Mesothelial cell of epicardium (in vitro differentiated cells): ENCODE measurements around the gene MAGI1. TPM values are rescaled to one million over a fixed set of nuclear protein-coding genes. Genes with fewer than 3 reads are reported as not detected.

ENCODE experiments used
- DNase-seq, 2 experiments: peaks; one replicate each; pipeline ENCODE4 v3.0.0; 2021; ENCODE audit warnings: low spot score in 2 of 2; ENCODE audit not compliant: unreplicated experiment in 2 of 2
- H3K27ac Mint-ChIP-seq: 2 replicates; pipeline ENCODE4 v1.8.0; 2021; ENCODE audit warnings: mixed read lengths
- H3K27me3 Mint-ChIP-seq: 2 replicates; pipeline ENCODE4 v1.8.0; 2021; ENCODE audit warnings: low read depth, mixed read lengths
- H3K36me3 Mint-ChIP-seq: 2 replicates; pipeline ENCODE4 v1.8.0; 2021; ENCODE audit warnings: mixed read lengths
- H3K4me1 Mint-ChIP-seq: 2 replicates; pipeline ENCODE4 v1.8.0; 2021; ENCODE audit warnings: mixed read lengths
- H3K4me3 Mint-ChIP-seq: 2 replicates; pipeline ENCODE4 v1.8.0; 2021; ENCODE audit warnings: mild to moderate bottlenecking, moderate library complexity, mixed read lengths
- H3K9me3 Mint-ChIP-seq: 2 replicates; pipeline ENCODE4 v1.8.0; 2021; ENCODE audit warnings: mixed read lengths
- total RNA-seq: library from RNA; stranded (reverse); gene quantifications from 3 replicates; pipeline ENCODE4 v1.2.1, GENCODE V29; 2021
- TF ChIP-seq, protein P1 (sequence below): fragments of 200-600 bp; sonication (generic); IDR thresholded peaks from one replicate; pipeline ENCODE4 v1.5.0; 2021; ENCODE audit warnings: antibody characterized with exemption; ENCODE audit not compliant: unreplicated experiment

Gene MAGI1
- total RNA-seq, 1 donor from 2014 or later: 65.6 TPM

DNA sequence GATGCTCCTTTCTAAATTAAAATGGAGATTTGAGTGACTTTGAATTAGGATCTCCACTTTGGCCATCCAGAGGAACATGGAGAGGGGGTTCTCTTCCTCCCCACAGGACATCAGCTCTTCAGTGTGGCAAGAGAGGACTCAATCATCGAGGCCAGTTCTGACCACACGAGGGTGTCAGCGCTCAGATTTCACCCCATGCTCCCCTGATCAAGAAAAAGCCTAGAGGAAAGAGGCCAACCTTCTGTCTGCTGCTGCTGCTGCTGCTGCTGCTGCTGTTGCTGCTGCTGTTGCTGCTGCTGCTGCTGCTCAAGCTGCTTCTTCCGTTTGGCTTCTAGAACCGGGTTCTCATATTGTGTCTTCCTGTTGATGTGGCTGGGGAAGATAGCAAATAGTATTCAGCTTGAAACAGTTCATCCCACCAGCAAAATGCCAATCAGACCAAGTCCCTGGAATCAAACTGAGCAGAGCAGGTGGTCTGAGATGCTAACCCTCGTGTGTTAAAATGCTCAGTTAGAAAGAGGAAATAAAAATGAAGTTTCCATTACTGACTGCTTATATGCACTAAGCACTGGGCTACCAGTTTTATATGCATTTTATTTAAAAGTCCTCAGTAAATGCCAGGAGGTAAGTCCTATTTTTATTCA lies 599.0 kb downstream of the MAGI1 start:
- peaks cover 14% of the 10 kb centered on the region for H3K36me3 Mint-ChIP-seq
- H3K4me3 Mint-ChIP-seq: no peak overlapping the region
- H3K9me3 Mint-ChIP-seq: no peaks in the 10 kb centered on the region
- no peaks in the 10 kb centered on the region for H3K27me3 Mint-ChIP-seq
- TF ChIP-seq, protein P1, sequence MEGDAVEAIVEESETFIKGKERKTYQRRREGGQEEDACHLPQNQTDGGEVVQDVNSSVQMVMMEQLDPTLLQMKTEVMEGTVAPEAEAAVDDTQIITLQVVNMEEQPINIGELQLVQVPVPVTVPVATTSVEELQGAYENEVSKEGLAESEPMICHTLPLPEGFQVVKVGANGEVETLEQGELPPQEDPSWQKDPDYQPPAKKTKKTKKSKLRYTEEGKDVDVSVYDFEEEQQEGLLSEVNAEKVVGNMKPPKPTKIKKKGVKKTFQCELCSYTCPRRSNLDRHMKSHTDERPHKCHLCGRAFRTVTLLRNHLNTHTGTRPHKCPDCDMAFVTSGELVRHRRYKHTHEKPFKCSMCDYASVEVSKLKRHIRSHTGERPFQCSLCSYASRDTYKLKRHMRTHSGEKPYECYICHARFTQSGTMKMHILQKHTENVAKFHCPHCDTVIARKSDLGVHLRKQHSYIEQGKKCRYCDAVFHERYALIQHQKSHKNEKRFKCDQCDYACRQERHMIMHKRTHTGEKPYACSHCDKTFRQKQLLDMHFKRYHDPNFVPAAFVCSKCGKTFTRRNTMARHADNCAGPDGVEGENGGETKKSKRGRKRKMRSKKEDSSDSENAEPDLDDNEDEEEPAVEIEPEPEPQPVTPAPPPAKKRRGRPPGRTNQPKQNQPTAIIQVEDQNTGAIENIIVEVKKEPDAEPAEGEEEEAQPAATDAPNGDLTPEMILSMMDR: no peak
- peaks cover 10% of the 10 kb centered on the region for H3K4me1 Mint-ChIP-seq
- no peak overlapping the region for H3K27ac Mint-ChIP-seq
- DNase-seq: peak in 1 of 2 experiments; percentile 39

DNA sequence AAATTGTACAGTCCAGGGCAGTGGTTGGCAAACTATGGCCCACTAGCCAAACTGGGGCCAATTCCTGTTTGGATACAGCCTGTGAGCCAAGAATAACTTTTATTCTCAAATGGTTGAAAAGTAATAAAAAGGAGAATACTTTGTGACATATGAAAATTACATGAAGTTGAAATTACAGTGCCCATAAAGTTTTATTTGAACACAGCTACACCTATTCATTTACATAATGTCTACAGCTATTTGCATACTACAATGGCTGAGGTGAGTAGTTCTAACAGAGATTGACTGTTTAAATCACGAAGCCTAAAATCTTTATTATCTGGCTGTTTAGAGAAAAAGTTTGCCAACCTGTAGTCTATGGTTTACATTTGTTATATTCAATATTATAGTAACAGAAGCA lies 600.1 kb downstream of the MAGI1 start:
- DNase-seq: no peak
- Mint-ChIP-seq H3K4me3 (no peak overlapping the region), H3K36me3 (peaks cover 14% of the 10 kb centered on the region), H3K27me3 (no peaks in the 10 kb centered on the region), H3K4me1 (peaks cover 4% of the 10 kb centered on the region), H3K27ac (no peak overlapping the region), H3K9me3 (no peaks in the 10 kb centered on the region)
- TF ChIP-seq, protein P1: no peak

DNA sequence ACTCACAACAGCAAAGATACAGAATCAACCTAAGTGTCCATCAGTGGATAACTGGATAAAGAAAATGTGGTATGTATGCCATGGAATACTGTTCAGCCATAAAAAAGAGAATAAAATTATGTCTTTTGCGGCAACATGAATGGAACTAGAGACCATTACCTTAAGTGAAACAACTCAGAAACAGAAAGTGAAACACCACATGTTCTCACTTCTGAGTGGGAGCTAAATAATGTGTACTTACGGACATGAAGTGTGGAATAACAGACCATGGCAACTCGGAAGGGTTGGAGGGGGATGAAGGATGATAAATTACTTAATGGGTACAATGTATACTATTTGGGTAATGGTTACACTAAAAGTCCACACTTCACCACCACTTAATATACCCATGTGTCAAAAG lies 600.6 kb downstream of the MAGI1 start:
- Mint-ChIP-seq H3K9me3 (no peaks in the 10 kb centered on the region), H3K4me3 (no peak overlapping the region), H3K27me3 (no peaks in the 10 kb centered on the region), H3K27ac (no peak overlapping the region), H3K4me1 (peaks cover 4% of the 10 kb centered on the region), H3K36me3 (peaks cover 14% of the 10 kb centered on the region)
- DNase-seq: no peak
- TF ChIP-seq, protein P1: no peak

DNA sequence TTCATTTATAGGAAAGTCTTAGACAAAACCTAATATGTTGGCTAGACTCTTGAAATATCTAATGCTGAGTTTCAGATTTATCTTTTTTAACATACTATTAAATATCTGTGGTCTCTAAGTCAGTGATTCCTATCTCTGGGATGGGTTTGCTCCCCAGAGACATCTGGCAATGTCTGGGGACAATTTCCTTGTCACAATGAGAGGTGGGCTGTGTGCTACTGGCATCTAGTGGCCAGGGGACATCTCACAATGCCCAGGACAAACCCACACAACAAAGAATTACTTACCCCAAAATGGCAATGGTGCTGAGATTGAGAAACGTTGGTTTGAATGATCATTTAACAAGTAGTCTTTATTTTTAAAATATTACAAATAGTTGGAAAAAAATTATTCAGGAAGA lies 602.1 kb downstream of the MAGI1 start:
- H3K27me3 Mint-ChIP-seq: no peaks in the 10 kb centered on the region
- peaks cover 4% of the 10 kb centered on the region for H3K4me1 Mint-ChIP-seq
- H3K4me3 Mint-ChIP-seq: no peak overlapping the region
- TF ChIP-seq, protein P1: no peak
- no peaks in the 10 kb centered on the region for H3K9me3 Mint-ChIP-seq
- H3K27ac Mint-ChIP-seq: no peak overlapping the region
- H3K36me3 Mint-ChIP-seq: peaks cover 18% of the 10 kb centered on the region
- DNase-seq: no peak

- TF ChIP-seq, protein P1: no peak
- H3K27ac Mint-ChIP-seq: no peak overlapping the region
- no peaks in the 10 kb centered on the region for H3K27me3 Mint-ChIP-seq
- H3K36me3 Mint-ChIP-seq: peaks cover 33% of the 10 kb centered on the region
- DNase-seq: no peak
- no peak overlapping the region for H3K4me3 Mint-ChIP-seq
- no peaks in the 10 kb centered on the region for H3K9me3 Mint-ChIP-seq
- peaks cover 2% of the 10 kb centered on the region for H3K4me1 Mint-ChIP-seq
Observed at GRCh38 chr3:65433480-65433879, 605.2 kb downstream of the MAGI1 start.
